Prostate gland (tissue), 2 donors: ENCODE measurements around the gene SPATA2L. TPM values are rescaled to one million over a fixed set of nuclear protein-coding genes. Genes with fewer than 3 reads are reported as not detected.
"Not testable (repeated sequence)": the region's sequence is repeated elsewhere in the genome, so short reads cannot be mapped to it uniquely, and the experiment has no call there.

Experiments used
- DNase-seq: peaks from one replicate; pipeline ENCODE4 v3.0.0-alpha.2; 2019; ENCODE audit warnings: low spot score
- H3K27ac ChIP-seq, 2 donors: fragments of 200-600 bp; sonication (generic); 2 replicates each; pipeline ENCODE4 v1.5.1; 2017 to 2019
- H3K27me3 ChIP-seq: fragments of 200-600 bp; sonication (generic); replicated peaks from 2 replicates; pipeline ENCODE4 v1.5.1; 2019; ENCODE audit not compliant: insufficient read depth
- H3K36me3 ChIP-seq, 2 donors: fragments of 200-600 bp; sonication (generic); 1 replicate in 1 of 2; 2 replicates in 1 of 2; pipeline versions ENCODE4 v1.5.1 to v1.8.1; 2017 to 2019
- H3K4me1 ChIP-seq: fragments of 200-600 bp; sonication (generic); replicated peaks from 2 replicates; pipeline ENCODE4 v1.5.1; 2019
- H3K4me3 ChIP-seq, 2 donors: fragments of 200-600 bp; sonication (generic); 2 replicates each; pipeline ENCODE4 v1.5.1; 2017 to 2019
- H3K9me3 ChIP-seq: fragments of 200-600 bp; sonication (generic); 2 replicates; pipeline ENCODE4 v1.5.1; 2017
- CTCF ChIP-seq, 4 experiments: fragments of 200-600 bp in 2 of 4; fragments of 450-650 bp in 2 of 4; sonication (generic) in 2 of 4; IDR thresholded peaks; 1 replicate in 3 of 4; 2 replicates in 1 of 4; pipeline ENCODE4 v1.5.1; 2016 to 2019; ENCODE audit warnings: antibody characterized with exemption in 4 of 4, mild to moderate bottlenecking in 2 of 4, moderate library complexity in 2 of 4
- POLR2A ChIP-seq: fragments of 450-650 bp; IDR thresholded peaks from one replicate; pipeline ENCODE4 v1.6.1; 2016; ENCODE audit warnings: antibody characterized with exemption, mild to moderate bottlenecking
- POLR2AphosphoS5 ChIP-seq: sonication (generic); formaldehyde crosslinking; IDR thresholded peaks from one replicate; pipeline ENCODE4 v1.6.1; 2017; ENCODE audit warnings: antibody characterized with exemption
- WGBS: methylation state at CpG from one replicate; pipeline ENCODE4 v1.1.5; 2018; 5-methylcytosine and 5-hydroxymethylcytosine counted together
- intact Hi-C: fragments of 100-400 bp; cut with DNase I; formaldehyde crosslinking; loops from one replicate; pipeline ENCODE4 v1.14.2; 2022
- total RNA-seq, 2 donors: library from RNA; depleted of rRNA; stranded (reverse); fragments of >200 nt; gene quantifications; one replicate each; pipeline ENCODE4 v1.1.0, GENCODE V29; 2016

Gene SPATA2L
- total RNA-seq, 2 donors from 2014 or later, result 15.6 to 19.7 TPM

GRCh38 chr16:89686520-89687091 lies 14.9 kb downstream of the SPATA2L start, which contains the start of gene CDK10:
Gene CDK10, plus strand, starts transcription at chr16:89686689. Its CDS starts 22 bp downstream, at chr16:89686711.
- no peaks in the 10 kb centered on the region for H3K9me3 ChIP-seq
- peak; percentile 79 for TF ChIP-seq POLR2A
- peak; percentile 94 for TF ChIP-seq POLR2AphosphoS5
- peak in 2 of 4 experiments; percentile 20 to 26 for TF ChIP-seq CTCF (IDR thresholded peaks at IDR 0.05)
- H3K27ac ChIP-seq, result peak within 1 kb of the TSS; percentile 89 to 91
- 0% methylated on average over 25 of the region's 67 CpGs for WGBS
- no peaks in the 10 kb centered on the region for H3K27me3 ChIP-seq
- H3K4me3 ChIP-seq, result peak within 1 kb of the TSS; percentile 73 to 76
- DNase-seq, result peak; percentile 86
- H3K4me1 ChIP-seq, result no peaks in the 10 kb centered on the region
- H3K36me3 ChIP-seq, result no peaks in the 10 kb centered on the region
- intact Hi-C loops, result no loop called here

GRCh38 chr16:89685916-89686315 lies 15.6 kb downstream of the SPATA2L start:
- no peaks in the 10 kb centered on the region for H3K9me3 ChIP-seq
- no peak for DNase-seq
- WGBS, result 100% methylated on average over 1 of the region's 1 CpG
- H3K27ac ChIP-seq, result no peak overlapping the region
- intact Hi-C loops, result no loop called here
- TF ChIP-seq POLR2A (no peak), POLR2AphosphoS5 (no peak), CTCF (IDR thresholded peaks at IDR 0.05) (no peak)
- no peaks in the 10 kb centered on the region for H3K36me3 ChIP-seq
- H3K27me3 ChIP-seq, result no peaks in the 10 kb centered on the region
- H3K4me3 ChIP-seq, result no peak overlapping the region
- no peaks in the 10 kb centered on the region for H3K4me1 ChIP-seq

- intact Hi-C loops, result no loop called here
- TF ChIP-seq POLR2AphosphoS5 (no peak), POLR2A (no peak), CTCF (IDR thresholded peaks at IDR 0.05) (no peak)
- Histone ChIP-seq H3K36me3 (no peaks in the 10 kb centered on the region), H3K9me3 (no peaks in the 10 kb centered on the region), H3K4me1 (no peaks in the 10 kb centered on the region), H3K4me3 (no peak overlapping the region), H3K27ac (no peak overlapping the region), H3K27me3 (no peaks in the 10 kb centered on the region)
- 95% methylated on average over 2 of the region's 2 CpGs for WGBS
- DNase-seq, result no peak
Measured at GRCh38 chr16:89678258-89678657, 23.2 kb downstream of the SPATA2L start.

GRCh38 chr16:89672177-89672941 lies 29.1 kb downstream of the SPATA2L start:
- Histone ChIP-seq H3K9me3 (no peaks in the 10 kb centered on the region), H3K4me3 (no peak overlapping the region), H3K4me1 (no peaks in the 10 kb centered on the region), H3K27ac (no peak overlapping the region), H3K36me3 (no peaks in the 10 kb centered on the region), H3K27me3 (no peaks in the 10 kb centered on the region)
- no peak for TF ChIP-seq CTCF (IDR thresholded peaks at IDR 0.05)
- TF ChIP-seq POLR2AphosphoS5, result no peak
- TF ChIP-seq POLR2A, result no peak
- 93% methylated on average over 16 of the region's 16 CpGs for WGBS
- no peak for DNase-seq
- intact Hi-C loops, result no loop called here

- H3K36me3 ChIP-seq, H3K27ac ChIP-seq, H3K9me3 ChIP-seq, DNase-seq, intact Hi-C loops, H3K27me3 ChIP-seq, H3K4me3 ChIP-seq, H3K4me1 ChIP-seq: not testable (repeated sequence)
- 95% methylated on average over 4 of the region's 4 CpGs for WGBS
Measured at GRCh38 chr16:89671565-89671964, 29.9 kb downstream of the SPATA2L start.
